Subcutaneous adipose tissue (tissue), 4 donors: Measurements from ENCODE around the gene MRLN. TPM values are rescaled to one million over a fixed set of nuclear protein-coding genes. Genes with fewer than 3 reads are reported as not detected.

Experiments used
- total RNA-seq, 4 donors: library from RNA; depleted of rRNA; stranded (reverse); fragments of >200 nt; gene quantifications; one replicate each; pipeline ENCODE4 v1.1.0, GENCODE V29; 2016
- TF ChIP-seq, protein P1 (sequence below): fragments of 450-650 bp; IDR thresholded peaks from one replicate; pipeline ENCODE4 v1.5.1; 2016; ENCODE audit warnings: low read depth, mild to moderate bottlenecking, control low read depth, antibody characterized with exemption, moderate library complexity

MRLN gene
- total RNA-seq, 4 donors from 2014 or later = not detected

DNA sequence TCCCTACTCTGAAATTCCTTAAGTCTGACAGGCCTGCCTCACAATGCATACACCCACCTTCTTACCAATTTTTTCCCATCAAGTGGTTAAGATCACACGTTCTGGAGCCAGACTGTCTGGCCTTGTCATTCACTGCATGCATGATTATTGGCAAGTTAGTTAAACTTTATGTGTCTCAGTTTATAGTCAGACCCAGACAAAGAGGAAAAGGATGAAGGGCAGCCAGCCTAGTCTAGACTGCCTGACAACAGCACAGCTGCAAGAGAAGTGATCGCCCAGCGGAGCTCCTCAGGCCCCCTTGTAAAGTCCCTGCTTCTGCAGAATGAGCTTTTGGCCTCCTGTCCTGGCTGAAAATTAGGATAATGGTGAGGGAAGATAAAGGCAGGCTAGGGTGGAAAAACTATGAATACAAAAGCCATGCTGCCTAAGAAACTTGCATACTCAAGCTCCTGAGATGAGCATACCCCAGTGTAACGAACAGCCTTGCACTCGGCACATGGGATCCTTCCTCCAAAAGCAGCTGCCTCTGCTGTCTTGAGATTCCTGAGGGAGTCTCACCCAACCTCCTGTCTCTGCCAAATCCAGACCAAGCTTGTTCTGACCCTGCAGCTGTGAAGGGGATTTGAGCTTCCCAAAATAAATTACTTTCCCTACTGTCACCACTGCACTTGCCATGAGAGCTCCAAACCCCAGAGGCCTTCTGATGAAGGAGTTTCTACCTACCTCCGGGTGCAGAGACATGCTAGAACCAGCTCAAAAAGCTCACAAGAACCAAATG lies 26.7 kb upstream of the MRLN start:
- TF ChIP-seq, protein P1, sequence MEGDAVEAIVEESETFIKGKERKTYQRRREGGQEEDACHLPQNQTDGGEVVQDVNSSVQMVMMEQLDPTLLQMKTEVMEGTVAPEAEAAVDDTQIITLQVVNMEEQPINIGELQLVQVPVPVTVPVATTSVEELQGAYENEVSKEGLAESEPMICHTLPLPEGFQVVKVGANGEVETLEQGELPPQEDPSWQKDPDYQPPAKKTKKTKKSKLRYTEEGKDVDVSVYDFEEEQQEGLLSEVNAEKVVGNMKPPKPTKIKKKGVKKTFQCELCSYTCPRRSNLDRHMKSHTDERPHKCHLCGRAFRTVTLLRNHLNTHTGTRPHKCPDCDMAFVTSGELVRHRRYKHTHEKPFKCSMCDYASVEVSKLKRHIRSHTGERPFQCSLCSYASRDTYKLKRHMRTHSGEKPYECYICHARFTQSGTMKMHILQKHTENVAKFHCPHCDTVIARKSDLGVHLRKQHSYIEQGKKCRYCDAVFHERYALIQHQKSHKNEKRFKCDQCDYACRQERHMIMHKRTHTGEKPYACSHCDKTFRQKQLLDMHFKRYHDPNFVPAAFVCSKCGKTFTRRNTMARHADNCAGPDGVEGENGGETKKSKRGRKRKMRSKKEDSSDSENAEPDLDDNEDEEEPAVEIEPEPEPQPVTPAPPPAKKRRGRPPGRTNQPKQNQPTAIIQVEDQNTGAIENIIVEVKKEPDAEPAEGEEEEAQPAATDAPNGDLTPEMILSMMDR = no peak

DNA sequence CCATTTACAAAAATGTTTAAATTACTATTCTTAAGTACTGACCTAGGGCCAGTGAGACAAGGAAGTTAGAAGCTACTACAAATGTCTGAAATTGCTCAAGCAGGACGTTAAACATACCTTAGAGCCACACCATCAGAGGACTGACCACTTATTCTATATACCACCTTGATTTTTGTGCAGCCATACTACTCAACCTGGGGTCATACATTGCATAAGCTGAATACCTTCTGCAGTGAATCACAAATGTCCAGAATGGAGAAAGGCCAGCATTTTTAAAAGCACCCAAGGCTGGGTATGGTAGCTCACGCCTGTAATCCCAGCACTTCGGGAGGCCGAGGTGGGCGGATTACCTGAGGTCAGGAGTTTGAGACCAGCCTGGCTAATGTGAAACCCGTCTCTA lies 21.2 kb upstream of the MRLN start:
- TF ChIP-seq, protein P1 = no peak

DNA sequence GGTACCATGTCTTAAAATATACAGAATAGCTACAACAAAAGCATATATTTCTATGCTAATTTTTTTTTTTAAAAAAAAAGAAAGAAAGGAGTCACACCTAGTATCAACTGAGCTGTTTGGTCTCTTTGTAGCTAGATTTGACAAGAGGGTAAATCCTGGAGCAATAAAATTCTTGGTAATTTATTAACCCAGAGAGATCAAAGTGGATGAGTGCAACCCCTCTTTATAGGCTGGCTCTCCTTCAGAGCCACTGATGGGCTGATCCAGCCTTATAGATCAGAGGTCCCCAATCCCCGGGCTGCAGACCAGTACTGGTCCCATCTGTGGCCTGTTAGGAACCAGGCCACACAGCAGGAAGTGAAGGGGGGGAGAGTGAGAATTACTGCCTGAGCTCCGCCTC lies 19.8 kb upstream of the MRLN start:
- TF ChIP-seq, protein P1 = no peak

DNA sequence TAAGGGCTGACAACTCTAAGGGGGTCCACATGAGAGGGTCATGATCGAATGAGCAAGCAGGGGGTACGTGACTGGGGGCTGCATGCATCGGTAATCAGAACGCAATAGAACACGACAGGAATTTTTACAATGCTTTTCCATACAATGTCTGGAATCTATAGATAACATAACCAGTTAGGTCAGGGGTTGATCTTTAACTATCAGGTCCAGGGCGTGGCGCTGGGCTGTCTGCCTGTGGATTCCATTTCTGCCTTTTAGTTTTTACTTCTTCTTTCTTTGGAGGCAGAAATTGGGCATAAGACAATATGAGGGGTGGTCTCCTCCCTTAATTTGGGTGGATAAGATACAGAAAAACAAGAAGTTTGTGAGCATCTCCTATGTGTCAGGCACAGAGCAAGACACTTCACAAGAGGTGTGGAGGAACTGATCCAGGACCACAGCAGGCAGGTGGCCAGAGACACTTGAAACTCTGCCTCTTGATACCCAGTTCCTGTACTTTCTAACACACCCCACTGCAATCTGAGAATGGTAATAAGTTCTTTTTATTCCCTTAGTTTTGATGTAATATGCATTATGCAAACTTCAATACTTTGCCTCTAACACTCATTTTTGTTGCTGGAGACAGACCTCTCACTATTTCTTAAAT lies 18.0 kb upstream of the MRLN start:
- TF ChIP-seq, protein P1 = no peak

DNA sequence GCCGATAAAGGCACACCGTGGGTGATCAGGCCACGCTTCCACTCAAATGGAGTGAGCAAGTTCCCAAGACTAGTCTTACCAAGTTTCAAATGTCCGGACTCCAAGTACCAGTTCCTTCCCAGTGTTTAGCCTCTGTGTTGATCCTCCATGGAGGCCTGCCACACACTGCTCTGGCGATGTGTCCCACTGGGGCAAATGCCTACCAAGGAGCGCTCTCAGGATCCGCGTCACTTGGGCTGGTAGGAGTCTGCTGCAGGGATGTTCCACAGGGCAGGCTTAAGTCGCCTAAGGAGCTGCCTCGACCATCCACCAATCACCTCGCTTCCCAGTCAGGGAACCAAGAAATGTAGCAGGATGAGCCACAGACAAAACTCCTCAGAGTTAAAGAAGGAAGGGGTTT lies 17.4 kb upstream of the MRLN start:
- TF ChIP-seq, protein P1 = no peak

DNA sequence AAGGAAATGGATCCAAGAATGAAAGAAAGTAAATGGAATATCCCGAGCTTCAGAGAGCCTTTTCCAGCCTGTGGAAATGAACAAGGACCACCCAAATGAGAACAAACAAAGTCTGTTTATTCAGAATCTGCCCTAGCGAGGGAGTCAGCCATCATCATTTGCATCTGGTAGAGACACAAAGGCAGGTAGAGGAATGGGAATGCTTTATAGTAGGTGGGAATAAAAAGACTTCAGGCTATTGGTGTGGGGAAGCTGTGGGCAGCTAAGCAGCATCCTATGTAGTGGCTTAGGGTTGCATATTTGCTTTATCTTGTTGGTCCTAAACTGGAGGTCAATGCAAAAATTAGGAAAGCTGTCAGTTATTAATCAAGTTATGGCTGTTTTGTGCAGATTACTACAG lies 9.2 kb upstream of the MRLN start:
- TF ChIP-seq, protein P1 = no peak

DNA sequence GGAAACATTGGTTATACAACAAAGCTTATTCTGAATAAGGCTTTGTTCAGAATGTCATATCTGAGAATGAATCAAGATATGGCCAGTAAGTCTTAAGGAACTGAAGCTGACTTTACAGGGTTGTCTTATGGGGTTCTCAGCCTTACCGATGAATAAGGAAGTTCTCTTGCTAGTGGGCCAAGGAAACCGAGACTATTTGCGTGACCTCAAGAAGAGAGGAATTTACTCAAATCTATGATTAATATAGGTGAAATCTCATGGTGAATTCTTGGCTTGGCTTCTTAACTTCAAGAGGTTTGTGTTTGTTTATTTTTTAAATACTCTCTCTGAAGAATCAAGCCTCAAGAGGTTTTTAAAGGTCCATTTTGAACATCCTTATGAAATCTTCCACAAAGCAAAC lies 4.7 kb upstream of the MRLN start:
- TF ChIP-seq, protein P1 = no peak
